Activated effector memory CD4-positive, alpha-beta T cell treated with anti-CD3 and anti-CD28 coated beads, Interleukin-2, amount 50 U/mL, for 16 hours (primary cell): ENCODE results near the gene CREB5.
"Not testable (repeated sequence)": the region's sequence is repeated elsewhere in the genome, so short reads cannot be mapped to it uniquely, and the experiment has no call there.

Experiments used
- DNase-seq: peaks from one replicate; pipeline ENCODE4 v3.0.0-alpha.2; 2020

CREB5 gene

GRCh38 chr7:28793381-28794085 lies 381.2 kb downstream of the CREB5 start:
- DNase-seq: no peak

GRCh38 chr7:28798274-28798673 lies 386.0 kb downstream of the CREB5 start:
- no peak for DNase-seq

GRCh38 chr7:28799619-28800018 lies 387.3 kb downstream of the CREB5 start:
- DNase-seq: no peak

GRCh38 chr7:28800150-28800549 lies 387.8 kb downstream of the CREB5 start:
- no peak for DNase-seq

GRCh38 chr7:28802450-28802849 lies 390.1 kb downstream of the CREB5 start:
- DNase-seq: no peak

GRCh38 chr7:28804157-28804556 lies 391.8 kb downstream of the CREB5 start:
- DNase-seq: no peak

- DNase-seq: no peak
Measured at GRCh38 chr7:28804990-28805389, 392.7 kb downstream of the CREB5 start.

GRCh38 chr7:28806841-28807240 lies 394.5 kb downstream of the CREB5 start:
- no peak for DNase-seq

GRCh38 chr7:28807396-28807994 lies 395.2 kb downstream of the CREB5 start:
- no peak for DNase-seq

GRCh38 chr7:28808796-28809533 lies 396.6 kb downstream of the CREB5 start:
- no peak for DNase-seq

GRCh38 chr7:28811008-28811407 lies 398.7 kb downstream of the CREB5 start:
- no peak for DNase-seq

GRCh38 chr7:28811701-28812430 lies 399.5 kb downstream of the CREB5 start:
- DNase-seq: no peak

- DNase-seq: no peak
Measured at GRCh38 chr7:28812616-28813015, 400.3 kb downstream of the CREB5 start.

GRCh38 chr7:28813243-28813962 lies 401.1 kb downstream of the CREB5 start:
- DNase-seq: no peak

GRCh38 chr7:28815369-28815927 lies 403.1 kb downstream of the CREB5 start:
- DNase-seq: no peak

- DNase-seq: no peak
Measured at GRCh38 chr7:28815928-28816373, 403.6 kb downstream of the CREB5 start.

GRCh38 chr7:28818996-28819395 lies 406.7 kb downstream of the CREB5 start:
- DNase-seq: no peak

- no peak for DNase-seq
Measured at GRCh38 chr7:28823582-28823981, 411.3 kb downstream of the CREB5 start.

- not testable (repeated sequence) for DNase-seq
Measured at GRCh38 chr7:28825817-28826448, 413.6 kb downstream of the CREB5 start.

GRCh38 chr7:28830846-28831245 lies 418.5 kb downstream of the CREB5 start:
- DNase-seq: no peak

GRCh38 chr7:28832669-28833068 lies 420.4 kb downstream of the CREB5 start:
- DNase-seq: no peak

GRCh38 chr7:28835800-28836199 lies 423.5 kb downstream of the CREB5 start:
- no peak for DNase-seq
